ENCODE results near the gene MNS1.

DNA sequence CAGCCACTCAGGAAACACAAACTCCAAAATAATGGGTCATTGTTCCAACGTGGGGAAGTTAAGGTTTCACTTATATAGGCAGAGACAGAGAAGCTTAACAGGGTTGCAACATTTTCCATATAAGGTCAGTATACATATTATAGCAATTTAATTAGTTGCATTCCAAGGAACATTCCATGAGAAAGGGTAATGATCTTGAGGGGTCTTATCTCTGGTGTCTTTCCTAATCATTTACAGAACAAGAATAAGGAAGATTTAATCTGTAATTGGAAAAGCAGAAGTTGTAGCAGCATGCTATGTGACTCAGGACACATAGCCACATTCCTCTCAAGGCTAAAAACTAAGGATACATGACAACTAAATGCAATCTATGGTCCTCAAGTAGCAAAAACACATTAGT is 4.9 kb downstream of the MNS1 start:
- no peak for TF ChIP-seq POLR2AphosphoS5 (IDR thresholded peaks at IDR 0.05)
- TF ChIP-seq, protein P1, sequence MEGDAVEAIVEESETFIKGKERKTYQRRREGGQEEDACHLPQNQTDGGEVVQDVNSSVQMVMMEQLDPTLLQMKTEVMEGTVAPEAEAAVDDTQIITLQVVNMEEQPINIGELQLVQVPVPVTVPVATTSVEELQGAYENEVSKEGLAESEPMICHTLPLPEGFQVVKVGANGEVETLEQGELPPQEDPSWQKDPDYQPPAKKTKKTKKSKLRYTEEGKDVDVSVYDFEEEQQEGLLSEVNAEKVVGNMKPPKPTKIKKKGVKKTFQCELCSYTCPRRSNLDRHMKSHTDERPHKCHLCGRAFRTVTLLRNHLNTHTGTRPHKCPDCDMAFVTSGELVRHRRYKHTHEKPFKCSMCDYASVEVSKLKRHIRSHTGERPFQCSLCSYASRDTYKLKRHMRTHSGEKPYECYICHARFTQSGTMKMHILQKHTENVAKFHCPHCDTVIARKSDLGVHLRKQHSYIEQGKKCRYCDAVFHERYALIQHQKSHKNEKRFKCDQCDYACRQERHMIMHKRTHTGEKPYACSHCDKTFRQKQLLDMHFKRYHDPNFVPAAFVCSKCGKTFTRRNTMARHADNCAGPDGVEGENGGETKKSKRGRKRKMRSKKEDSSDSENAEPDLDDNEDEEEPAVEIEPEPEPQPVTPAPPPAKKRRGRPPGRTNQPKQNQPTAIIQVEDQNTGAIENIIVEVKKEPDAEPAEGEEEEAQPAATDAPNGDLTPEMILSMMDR (IDR thresholded peaks at IDR 0.05): no peak

All from sigmoid colon (tissue), 4 donors.